ENCODE data around the gene CELF4. TPM values are rescaled to one million over a fixed set of nuclear protein-coding genes. Genes with fewer than 3 reads are reported as not detected.

Gene CELF4
- total and polyA plus RNA-seq, 5 donors from 2014 or later = 0.08 to 0.30 (median 0.08) TPM; not detected in 2

DNA sequence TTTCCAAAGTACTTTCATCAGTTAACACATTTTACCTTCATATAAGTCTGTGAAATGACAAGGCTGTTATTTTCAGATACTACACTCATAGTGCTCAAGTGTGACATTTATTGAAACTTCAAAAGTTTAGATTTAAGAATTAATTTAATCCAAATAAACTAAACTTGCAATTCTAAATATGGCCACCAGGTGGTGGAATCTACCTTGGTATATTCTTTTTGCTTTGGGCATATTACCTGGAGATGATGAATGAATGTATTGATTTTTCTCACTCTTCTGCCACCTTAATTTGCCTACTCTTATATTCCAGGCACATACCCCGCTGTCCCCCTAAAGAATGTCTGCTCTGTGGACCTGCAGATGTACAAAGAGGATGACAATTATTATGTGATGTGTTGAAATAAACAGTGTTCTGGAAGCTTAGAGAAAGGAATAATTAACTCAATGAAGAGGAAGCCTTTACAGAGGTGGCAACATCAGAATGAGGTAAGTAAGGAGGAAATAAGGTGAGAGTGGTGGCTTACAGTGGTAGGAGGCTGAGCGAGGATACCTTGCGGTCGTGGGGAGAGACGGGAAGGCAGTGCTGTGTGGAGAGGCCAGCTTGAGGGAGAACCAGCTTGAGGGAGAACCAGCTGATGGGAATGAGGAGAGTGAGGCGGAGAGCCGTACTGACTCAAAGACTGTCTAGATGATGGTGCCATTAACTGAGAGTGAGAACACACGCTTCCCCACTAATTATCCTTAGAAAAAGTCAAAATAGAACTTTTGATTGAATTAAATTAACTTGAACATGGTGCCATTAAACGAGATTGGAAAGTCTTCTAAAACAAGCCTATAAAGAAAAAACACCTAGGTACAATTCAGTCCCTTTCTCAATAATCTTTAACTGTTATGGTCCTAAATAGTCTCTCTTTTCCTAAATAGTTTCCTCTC lies 179.5 kb downstream of the CELF4 start:
- H3K9me3 ChIP-seq (ENCODE audit: control insufficient read depth in 2 of 2, low read length in 2 of 2) = no peaks in the 10 kb centered on the region
- Mint-ChIP-seq H3K4me1 (peaks cover 0 to 3% (median 0%) of the 10 kb centered on the region in 4 donors), H3K27ac (peak overlapping the region in 1 of 3 donors; percentile 5), H3K4me3 (no peak overlapping the region), H3K9me3 (no peaks in the 10 kb centered on the region), H3K27me3 (peaks cover 4% of the 10 kb centered on the region), H3K36me3 (no peaks in the 10 kb centered on the region)
- H3K27ac ChIP-seq (ENCODE audit: insufficient read depth, low read length, poor library complexity, severe bottlenecking) = no peak overlapping the region
- H3K36me3 ChIP-seq (ENCODE audit: control insufficient read depth, insufficient read depth, low read length) = no peaks in the 10 kb centered on the region
- H3K27me3 ChIP-seq (ENCODE audit: control insufficient read depth, insufficient read depth, low read length) = no peaks in the 10 kb centered on the region
- H3K4me1 ChIP-seq (ENCODE audit: control insufficient read depth, insufficient read depth, low read length, poor library complexity, severe bottlenecking) = no peaks in the 10 kb centered on the region
- H3K4me3 ChIP-seq (ENCODE audit: low read depth, low read length) = no peak overlapping the region
- DNase-seq (peak in 2 of 3 donors; percentile 29 to 44), ATAC-seq (ENCODE audit: low read depth in 2 of 2) (no peak)

DNA sequence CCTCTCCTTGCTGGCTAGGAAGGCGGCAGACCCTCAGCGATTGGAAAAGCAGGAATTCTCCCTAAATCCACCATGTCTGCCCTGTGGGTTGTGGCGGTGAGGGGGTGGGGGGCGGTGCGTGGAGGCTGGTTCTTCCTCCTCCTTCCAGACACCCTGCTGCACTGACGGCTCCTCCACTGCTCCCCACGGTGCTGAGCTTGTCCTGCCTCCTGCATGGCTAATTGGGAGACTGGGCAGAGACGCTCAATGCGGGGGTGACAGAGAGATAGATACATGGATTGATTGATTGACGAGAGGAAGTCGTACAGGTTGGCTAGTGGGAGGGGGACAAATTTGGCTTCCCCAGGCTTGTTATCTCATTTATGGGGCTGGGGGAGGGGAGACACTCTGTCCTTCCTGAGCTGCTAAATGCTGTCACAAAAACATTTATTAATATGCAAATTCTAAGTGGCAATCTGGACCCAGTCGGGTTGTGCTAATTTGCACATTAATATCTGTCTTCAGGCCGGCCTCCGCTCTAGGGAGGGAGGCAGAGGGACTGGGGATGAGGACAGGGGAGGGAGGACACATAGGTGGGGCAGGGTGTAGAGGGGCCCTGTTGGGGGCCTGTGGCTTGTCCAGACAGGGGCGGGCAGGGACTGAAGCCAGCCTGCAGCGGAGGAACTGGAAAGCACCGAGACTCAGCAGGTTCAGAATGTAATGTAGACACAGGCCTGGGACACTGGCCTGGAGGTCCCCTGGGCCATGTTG lies 181.6 kb downstream of the CELF4 start:
- peaks cover 0 to 3% (median 0%) of the 10 kb centered on the region in 4 donors for H3K4me1 Mint-ChIP-seq
- H3K9me3 ChIP-seq (ENCODE audit: control insufficient read depth in 2 of 2, low read length in 2 of 2) = no peaks in the 10 kb centered on the region
- H3K4me3 ChIP-seq (ENCODE audit: low read depth, low read length) = no peak overlapping the region
- no peak overlapping the region for H3K4me3 Mint-ChIP-seq
- no peak overlapping the region for H3K27ac Mint-ChIP-seq
- no peaks in the 10 kb centered on the region for H3K9me3 Mint-ChIP-seq
- ATAC-seq (ENCODE audit: low read depth in 2 of 2) (no peak), DNase-seq (no peak)
- H3K4me1 ChIP-seq (ENCODE audit: control insufficient read depth, insufficient read depth, low read length, poor library complexity, severe bottlenecking) = no peaks in the 10 kb centered on the region
- H3K27me3 ChIP-seq (ENCODE audit: control insufficient read depth, insufficient read depth, low read length) = no peaks in the 10 kb centered on the region
- H3K36me3 ChIP-seq (ENCODE audit: control insufficient read depth, insufficient read depth, low read length) = no peaks in the 10 kb centered on the region
- no peak overlapping the region for H3K27ac ChIP-seq (ENCODE audit: insufficient read depth, low read length, poor library complexity, severe bottlenecking)
- H3K27me3 Mint-ChIP-seq = peaks cover 4% of the 10 kb centered on the region
- H3K36me3 Mint-ChIP-seq = peaks cover 4% of the 10 kb centered on the region

DNA sequence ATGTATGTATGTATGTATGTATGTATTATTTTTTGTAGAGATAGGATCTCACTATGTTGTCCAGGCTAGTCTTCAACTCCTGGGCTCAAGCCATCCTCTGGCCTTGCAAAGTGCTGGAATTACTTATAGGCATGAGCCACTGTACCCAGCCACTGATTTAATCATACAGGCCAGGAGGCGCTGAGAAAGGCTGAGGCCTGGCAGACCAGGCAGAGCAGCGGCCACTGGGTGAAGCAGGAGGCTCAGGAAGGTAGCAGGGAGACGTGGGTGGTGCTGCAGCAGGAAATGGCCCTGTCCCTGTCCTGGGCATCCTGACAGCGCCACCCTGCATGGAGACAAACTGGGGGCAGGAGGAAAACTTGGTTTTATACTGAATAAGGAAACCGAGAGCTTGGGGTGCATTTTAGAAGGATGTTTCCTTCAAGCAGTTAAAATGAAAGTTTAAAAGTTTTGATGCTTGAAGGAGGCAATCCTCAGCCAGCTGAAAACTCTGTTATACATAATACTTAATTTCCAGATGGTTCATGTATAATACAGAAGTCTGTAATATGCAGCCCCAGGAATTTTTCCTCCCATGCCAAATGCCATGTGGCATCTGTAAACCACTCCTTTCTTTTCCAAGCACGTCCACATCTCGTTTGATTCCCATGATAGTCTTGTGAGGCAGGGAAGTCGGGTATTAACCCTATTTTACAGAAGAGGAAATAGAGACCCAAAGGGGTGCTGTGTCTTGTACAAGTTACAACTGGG lies 182.4 kb downstream of the CELF4 start:
- no peak overlapping the region for H3K27ac Mint-ChIP-seq
- Histone ChIP-seq H3K9me3 (ENCODE audit: control insufficient read depth in 2 of 2, low read length in 2 of 2) (no peaks in the 10 kb centered on the region), H3K4me1 (ENCODE audit: control insufficient read depth, insufficient read depth, low read length, poor library complexity, severe bottlenecking) (no peaks in the 10 kb centered on the region), H3K36me3 (ENCODE audit: control insufficient read depth, insufficient read depth, low read length) (no peaks in the 10 kb centered on the region), H3K4me3 (ENCODE audit: low read depth, low read length) (no peak overlapping the region), H3K27ac (ENCODE audit: insufficient read depth, low read length, poor library complexity, severe bottlenecking) (no peak overlapping the region), H3K27me3 (ENCODE audit: control insufficient read depth, insufficient read depth, low read length) (no peaks in the 10 kb centered on the region)
- no peak overlapping the region for H3K4me3 Mint-ChIP-seq
- H3K9me3 Mint-ChIP-seq = no peaks in the 10 kb centered on the region
- DNase-seq = no peak
- ATAC-seq (ENCODE audit: low read depth in 2 of 2) = no peak
- H3K27me3 Mint-ChIP-seq = peaks cover 4% of the 10 kb centered on the region
- peaks cover 4% of the 10 kb centered on the region for H3K36me3 Mint-ChIP-seq
- peaks cover 0 to 3% (median 0%) of the 10 kb centered on the region in 4 donors for H3K4me1 Mint-ChIP-seq

DNA sequence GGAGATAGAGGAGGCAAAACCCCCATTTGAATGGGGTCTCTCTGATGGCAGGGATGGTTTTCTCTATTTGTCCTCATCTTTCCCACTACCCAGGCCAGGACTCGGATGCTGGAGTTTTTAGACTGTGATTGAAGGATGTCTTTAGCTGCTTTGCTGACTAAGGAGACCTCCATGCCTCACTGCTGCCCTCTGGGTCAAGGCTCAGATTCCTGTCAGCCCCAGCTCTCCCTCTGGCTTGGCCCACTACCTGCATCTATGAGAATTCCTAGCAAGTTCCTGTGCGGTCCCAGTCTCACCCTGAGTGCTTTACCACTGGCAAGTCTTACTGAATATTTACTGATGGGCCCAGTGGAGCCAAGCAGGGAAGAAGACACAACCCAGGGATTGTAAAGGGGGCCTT lies 184.0 kb downstream of the CELF4 start:
- ATAC-seq (ENCODE audit: low read depth in 2 of 2) = no peak
- no peaks in the 10 kb centered on the region for H3K9me3 Mint-ChIP-seq
- Histone ChIP-seq H3K27me3 (ENCODE audit: control insufficient read depth, insufficient read depth, low read length) (no peaks in the 10 kb centered on the region), H3K9me3 (ENCODE audit: control insufficient read depth in 2 of 2, low read length in 2 of 2) (no peaks in the 10 kb centered on the region), H3K36me3 (ENCODE audit: control insufficient read depth, insufficient read depth, low read length) (no peaks in the 10 kb centered on the region), H3K27ac (ENCODE audit: insufficient read depth, low read length, poor library complexity, severe bottlenecking) (no peak overlapping the region), H3K4me1 (ENCODE audit: control insufficient read depth, insufficient read depth, low read length, poor library complexity, severe bottlenecking) (no peaks in the 10 kb centered on the region), H3K4me3 (ENCODE audit: low read depth, low read length) (no peak overlapping the region)
- H3K27ac Mint-ChIP-seq = no peak overlapping the region
- peaks cover 4% of the 10 kb centered on the region for H3K27me3 Mint-ChIP-seq
- DNase-seq = no peak
- H3K4me3 Mint-ChIP-seq = no peak overlapping the region
- H3K4me1 Mint-ChIP-seq = peaks cover 0 to 3% (median 0%) of the 10 kb centered on the region in 4 donors
- peaks cover 4% of the 10 kb centered on the region for H3K36me3 Mint-ChIP-seq

DNA sequence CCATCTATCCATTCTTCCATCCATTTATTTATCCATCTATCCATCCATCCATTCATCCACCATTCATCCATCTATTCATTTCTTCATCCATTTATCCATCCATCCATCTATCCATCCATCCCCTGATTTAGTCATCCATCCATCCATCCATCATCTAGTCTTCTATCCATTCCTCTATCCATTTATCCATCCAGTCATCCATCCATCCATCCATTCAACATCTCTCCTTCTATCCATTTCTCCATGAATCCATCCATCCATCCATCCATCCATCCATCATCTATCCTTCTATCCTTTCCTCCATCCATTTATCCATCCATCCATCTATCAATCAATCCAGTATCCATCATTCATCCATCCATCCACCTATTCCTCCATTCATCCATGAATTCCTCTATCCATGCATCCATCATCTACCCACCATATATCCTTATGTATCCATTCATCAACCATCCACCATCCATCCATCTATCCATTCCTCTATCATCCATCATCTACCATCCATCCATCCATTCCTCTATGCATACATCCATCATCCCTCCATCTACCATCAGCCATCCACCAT lies 185.0 kb downstream of the CELF4 start:
- Mint-ChIP-seq H3K9me3 (no peaks in the 10 kb centered on the region), H3K27ac (no peak overlapping the region), H3K27me3 (peaks cover 4% of the 10 kb centered on the region), H3K4me3 (no peak overlapping the region), H3K36me3 (peaks cover 4% of the 10 kb centered on the region), H3K4me1 (peaks cover 0 to 3% (median 0%) of the 10 kb centered on the region in 4 donors)
- Histone ChIP-seq H3K4me3 (ENCODE audit: low read depth, low read length) (no peak overlapping the region), H3K36me3 (ENCODE audit: control insufficient read depth, insufficient read depth, low read length) (no peaks in the 10 kb centered on the region), H3K27ac (ENCODE audit: insufficient read depth, low read length, poor library complexity, severe bottlenecking) (no peak overlapping the region), H3K9me3 (ENCODE audit: control insufficient read depth in 2 of 2, low read length in 2 of 2) (no peaks in the 10 kb centered on the region), H3K27me3 (ENCODE audit: control insufficient read depth, insufficient read depth, low read length) (no peaks in the 10 kb centered on the region), H3K4me1 (ENCODE audit: control insufficient read depth, insufficient read depth, low read length, poor library complexity, severe bottlenecking) (no peaks in the 10 kb centered on the region)
- DNase-seq (no peak), ATAC-seq (ENCODE audit: low read depth in 2 of 2) (no peak)

DNA sequence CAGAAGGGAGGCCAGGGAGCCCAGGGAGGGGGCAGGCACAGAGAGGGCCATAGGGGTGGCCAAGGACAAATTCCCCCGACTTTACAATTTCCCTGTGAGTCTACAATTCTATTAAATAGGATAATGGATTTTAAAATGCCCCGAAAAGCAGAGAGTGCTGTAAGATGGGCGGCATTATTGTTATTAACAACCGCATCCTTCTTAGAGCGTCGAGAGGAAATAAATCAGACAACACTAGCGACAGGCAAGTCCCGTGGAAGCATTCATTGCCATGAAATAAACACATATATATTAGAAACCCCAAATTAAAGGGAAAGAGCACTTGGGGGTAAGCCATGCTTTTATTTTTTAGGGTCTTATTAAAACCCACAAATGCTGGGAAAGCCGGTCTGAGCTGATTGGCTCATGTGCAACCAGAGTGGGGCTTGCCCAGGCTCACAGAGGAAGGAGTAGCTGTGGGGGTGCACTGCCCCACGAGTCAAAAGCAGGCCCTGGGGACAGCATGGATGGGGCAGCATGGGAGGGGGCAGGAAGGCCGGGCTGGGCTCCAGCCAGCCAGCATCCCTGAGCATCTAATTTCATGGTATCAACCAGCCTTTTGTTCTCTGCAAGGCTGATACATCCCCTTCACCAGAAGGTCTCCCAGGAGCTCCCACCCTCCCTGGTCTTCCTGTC lies 187.1 kb downstream of the CELF4 start:
- Histone ChIP-seq H3K4me3 (ENCODE audit: low read depth, low read length) (no peak overlapping the region), H3K27ac (ENCODE audit: insufficient read depth, low read length, poor library complexity, severe bottlenecking) (no peak overlapping the region), H3K4me1 (ENCODE audit: control insufficient read depth, insufficient read depth, low read length, poor library complexity, severe bottlenecking) (no peaks in the 10 kb centered on the region), H3K9me3 (ENCODE audit: control insufficient read depth in 2 of 2, low read length in 2 of 2) (no peaks in the 10 kb centered on the region), H3K36me3 (ENCODE audit: control insufficient read depth, insufficient read depth, low read length) (no peaks in the 10 kb centered on the region), H3K27me3 (ENCODE audit: control insufficient read depth, insufficient read depth, low read length) (no peaks in the 10 kb centered on the region)
- Mint-ChIP-seq H3K9me3 (no peaks in the 10 kb centered on the region), H3K4me1 (peaks cover 0 to under 1% (median 0%) of the 10 kb centered on the region in 4 donors), H3K27me3 (peaks cover 4% of the 10 kb centered on the region), H3K4me3 (no peak overlapping the region), H3K27ac (no peak overlapping the region), H3K36me3 (peaks cover 4% of the 10 kb centered on the region)
- DNase-seq = no peak
- ATAC-seq (ENCODE audit: low read depth in 2 of 2) = no peak

DNA sequence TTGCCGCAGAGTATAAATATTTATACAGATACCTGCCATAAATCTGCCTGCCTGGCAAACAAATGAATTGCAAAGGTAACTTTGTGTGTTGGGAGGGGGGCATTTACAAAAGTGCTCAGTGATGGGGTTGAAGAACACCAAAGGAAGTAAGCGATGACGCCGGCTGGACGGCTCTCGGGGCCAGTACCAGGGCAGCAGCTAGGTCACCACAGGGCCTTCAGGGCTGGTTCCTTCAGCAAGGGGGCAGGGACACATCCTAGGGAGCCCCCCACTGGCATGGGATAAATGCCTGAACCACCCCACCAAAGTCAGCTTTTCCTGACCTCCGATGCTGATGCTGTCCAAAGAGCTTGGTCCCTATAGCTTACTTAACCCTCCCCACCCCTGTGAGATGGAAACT lies 190.4 kb downstream of the CELF4 start:
- H3K4me3 Mint-ChIP-seq = no peak overlapping the region

More for the DNA sequence above, 190.4 kb downstream of the CELF4 start:
- H3K36me3 ChIP-seq (ENCODE audit: control insufficient read depth, insufficient read depth, low read length) = no peaks in the 10 kb centered on the region
- H3K27ac ChIP-seq (ENCODE audit: insufficient read depth, low read length, poor library complexity, severe bottlenecking) = no peak overlapping the region
- no peaks in the 10 kb centered on the region for H3K9me3 ChIP-seq (ENCODE audit: control insufficient read depth in 2 of 2, low read length in 2 of 2)
- Mint-ChIP-seq H3K4me1 (no peaks in the 10 kb centered on the region), H3K27ac (no peak overlapping the region), H3K27me3 (no peaks in the 10 kb centered on the region), H3K36me3 (no peaks in the 10 kb centered on the region), H3K9me3 (no peaks in the 10 kb centered on the region)
- H3K4me3 ChIP-seq (ENCODE audit: low read depth, low read length) = no peak overlapping the region
- ATAC-seq (ENCODE audit: low read depth in 2 of 2) (no peak), DNase-seq (no peak)
- H3K27me3 ChIP-seq (ENCODE audit: control insufficient read depth, insufficient read depth, low read length) = no peaks in the 10 kb centered on the region
- H3K4me1 ChIP-seq (ENCODE audit: control insufficient read depth, insufficient read depth, low read length, poor library complexity, severe bottlenecking) = no peaks in the 10 kb centered on the region
